GM23248 (cell line): ENCODE results near the gene SLC29A3.

Experiments
- EZH2 ChIP-seq: fragments of 200-600 bp; sonication (generic); IDR thresholded peaks from 2 replicates; pipeline ENCODE4 v1.6.1; 2018; ENCODE audit warnings: antibody characterized with exemption, mild to moderate bottlenecking; ENCODE audit not compliant: insufficient read depth, poor library complexity, severe bottlenecking
- EZH2phosphoT487 ChIP-seq: fragments of 200-600 bp; sonication (generic); IDR thresholded peaks from 2 replicates; pipeline ENCODE4 v1.6.1; 2018; ENCODE audit warnings: antibody characterized with exemption, moderate library complexity, mild to moderate bottlenecking, low read depth; ENCODE audit not compliant: insufficient read depth

- TF ChIP-seq EZH2phosphoT487 (no peak), EZH2 (no peak)
Measured at GRCh38 chr10:71269301-71270288, 49.5 kb upstream of the SLC29A3 start.
